Heart right ventricle (tissue), 16 donors: ENCODE data around the gene IFNA21. TPM values are rescaled to one million over a fixed set of nuclear protein-coding genes. Genes with fewer than 3 reads are reported as not detected.

Experiments
- ATAC-seq, 8 donors: fragments of 200-7000 bp; cut with Tn5 transposase; one replicate each; pipeline ENCODE4 v1.9.1; 2020; ENCODE audit warnings: mild to moderate bottlenecking in 8 of 8, moderate library complexity in 8 of 8, moderate number of reproducible peaks in 1 of 8
- DNase-seq, 2 donors: peaks; one replicate each; pipeline ENCODE4 v3.0.0-alpha.2; 2020
- H3K27ac ChIP-seq, 10 donors: fragments of 200-600 bp; sonication (generic) in 2 of 10; one replicate each; pipeline versions ENCODE4 v1.5.0 to v1.8.0; 2020 to 2022; ENCODE audit warnings: mild to moderate bottlenecking in 3 of 10
- H3K27me3 ChIP-seq, 7 donors: fragments of 200-600 bp; one replicate each; pipeline ENCODE4 v1.8.0; 2021 to 2022; ENCODE audit warnings: mild to moderate bottlenecking in 2 of 7
- H3K36me3 ChIP-seq, 9 donors: fragments of 200-600 bp; sonication (generic) in 1 of 9; one replicate each; pipeline versions ENCODE4 v1.5.0 to v1.8.0; 2020 to 2022; ENCODE audit warnings: mild to moderate bottlenecking in 2 of 9
- H3K4me1 ChIP-seq, 9 donors: fragments of 200-600 bp; sonication (generic) in 1 of 9; one replicate each; pipeline versions ENCODE4 v1.5.0 to v1.8.0; 2020 to 2022; ENCODE audit warnings: mild to moderate bottlenecking in 4 of 9
- H3K4me3 ChIP-seq, 10 donors: fragments of 200-600 bp; sonication (generic) in 2 of 10; one replicate each; pipeline versions ENCODE4 v1.5.0 to v1.8.0; 2020 to 2022; ENCODE audit warnings: mild to moderate bottlenecking in 7 of 10, moderate library complexity in 2 of 10
- H3K9me3 ChIP-seq, 11 donors: fragments of 200-600 bp in 10 of 11; sonication (generic) in 2 of 11; one replicate each; pipeline versions ENCODE4 v1.5.0 to v1.8.0; 2013 to 2022; ENCODE audit warnings: mild to moderate bottlenecking in 2 of 11, control low read depth in 1 of 11, moderate library complexity in 1 of 11
- CTCF ChIP-seq, 9 donors: fragments of 200-600 bp; sonication (generic) in 2 of 9; IDR thresholded peaks; one replicate each; pipeline versions ENCODE4 v1.5.0 to v1.8.0; 2021 to 2022; ENCODE audit warnings: antibody characterized with exemption in 9 of 9, mild to moderate bottlenecking in 5 of 9, moderate library complexity in 1 of 9
- WGBS, 2 donors: extraction: QIAGEN DNeasy Blood & Tissue Kit; methylation state at CpG; one replicate each; pipeline ENCODE4 v1.1.7; 2013; ENCODE audit warnings: inconsistent platforms in 1 of 2; 5-methylcytosine and 5-hydroxymethylcytosine counted together
- intact Hi-C, 10 donors: fragments of 100-400 bp; cut with DNase I; formaldehyde crosslinking; loops; one replicate each; pipeline versions ENCODE4 v1.11.1 to v1.14.2; 2022
- polyA plus RNA-seq, 2 donors: library from polyadenylated mRNA; stranded (reverse); fragments of 200-250 nt; gene quantifications; one replicate each; pipeline ENCODE4 v1.2.3, GENCODE V29; 2013
- total RNA-seq, 10 donors: library from RNA; stranded (reverse); fragmentation: NEBNext Ultra II Directional in 3 of 10; extraction: Animal tissue kit (Norgen Biotek cat#: 25700) in 3 of 10; gene quantifications; one replicate each; pipeline versions ENCODE4 v1.2.1 to v1.2.4, GENCODE V29; 2021 to 2023
- donor health status: Arrhythmogenic right ventricular cardiomyopathy.
- donor health status: ischemic (EF 13 %, LVEDD 7.1; RV severe dilation, severe dysfunction).
- donor health status: healthy with polysubstance abuse.
- donor health status: DM: no; HTN: yes; CAD: no.
- donor health status: DM: no; HTN: no; CAD: no.
- donor health status: ischemic (EF 25% LVEDD 6.9; RV normal size, moderate dysfunction).
- donor health status: ischemic (EF 25% LVEDD 5.7; RV mildly dilated, moderate dysfunction).
- donor health status: healthy.
- donor health status: DM: yes; HTN: yes; CAD: no.
- donor health status: Ischemic cardiomyopathy.
- donor health status: ischemic (EF 35%, LVEDD 5.7; RV mildly dilated, moderate dysfunction).
- donor health status: nonischemic (EF 11% LVEDD 7.7; RV severe dilation, severe dysfunction).
- donor health status: DM: yes; HTN: yes; CAD: no.
- donor health status: PGD.
- donor health status: ischemic (EF 29% LVEDD 5.4; RV normal size, mild dysfunction).
- donor health status: nonischemic (EF 23%, LVEDD 6.1; RV moderate dilation, normal function).

The IFNA21 gene
- total and polyA plus RNA-seq, 12 donors: not detected

- Histone ChIP-seq H3K27ac (no peak overlapping the region), H3K4me1 (peaks cover 0 to under 1% (median 0%) of the 10 kb centered on the region in 9 donors), H3K27me3 (no peaks in the 10 kb centered on the region), H3K4me3 (no peak overlapping the region), H3K36me3 (no peaks in the 10 kb centered on the region), H3K9me3 (no peaks in the 10 kb centered on the region)
- DNase-seq (no peak), ATAC-seq (no peak)
- 85 to 89% methylated on average over 2 of the region's 2 CpGs for WGBS, 2 donors
- TF ChIP-seq CTCF (IDR thresholded peaks at IDR 0.05): no peak
- intact Hi-C loops: no loop called here
Measured at GRCh38 chr9:21174671-21175070, 8.2 kb upstream of the IFNA21 start.

GRCh38 chr9:21172156-21172555, 5.7 kb upstream of the IFNA21 start:
- intact Hi-C loops: no loop called here
- TF ChIP-seq CTCF (IDR thresholded peaks at IDR 0.05): no peak

GRCh38 chr9:21171351-21171750, 4.9 kb upstream of the IFNA21 start:
- peaks cover 0 to 3% (median 0%) of the 10 kb centered on the region in 9 donors for H3K4me1 ChIP-seq
- H3K27me3 ChIP-seq: no peaks in the 10 kb centered on the region
- ATAC-seq: no peak
- H3K36me3 ChIP-seq: no peaks in the 10 kb centered on the region
- intact Hi-C loops: no loop called here
- H3K9me3 ChIP-seq: no peaks in the 10 kb centered on the region
- WGBS, 2 donors: 67 to 73% methylated on average over 1 of the region's 1 CpG
- no peak for DNase-seq
- TF ChIP-seq CTCF (IDR thresholded peaks at IDR 0.05): no peak
- no peak overlapping the region for H3K27ac ChIP-seq
- no peak overlapping the region for H3K4me3 ChIP-seq

More at GRCh38 chr9:21172156-21172555, 5.7 kb upstream of the IFNA21 start:
- no peaks in the 10 kb centered on the region for H3K27me3 ChIP-seq
- H3K9me3 ChIP-seq: no peaks in the 10 kb centered on the region
- no peak for DNase-seq
- H3K27ac ChIP-seq: no peak overlapping the region
- ATAC-seq: no peak
- peaks cover 0 to 3% (median 0%) of the 10 kb centered on the region in 9 donors for H3K4me1 ChIP-seq
- no peak overlapping the region for H3K4me3 ChIP-seq
- H3K36me3 ChIP-seq: no peaks in the 10 kb centered on the region
- WGBS, 2 donors: 85 to 93% methylated on average over 3 of the region's 3 CpGs

GRCh38 chr9:21165516-21165915, 944 bp downstream of the IFNA21 start:
- TF ChIP-seq CTCF (IDR thresholded peaks at IDR 0.05): no peak
- no peak for ATAC-seq
- Histone ChIP-seq H3K4me3 (no peak overlapping the region), H3K27ac (no peak overlapping the region), H3K4me1 (peaks cover 0 to 7% (median 0%) of the 10 kb centered on the region in 9 donors), H3K9me3 (peaks cover 0 to 5% (median 0%) of the 10 kb centered on the region in 11 donors), H3K36me3 (no peaks in the 10 kb centered on the region), H3K27me3 (no peaks in the 10 kb centered on the region)
- DNase-seq: no peak
- 88 to 92% methylated on average over 1 of the region's 1 CpG for WGBS, 2 donors
- intact Hi-C loops: loop anchor here in 1 of 10 donors (10.0 kb wide), 1 partner anchor 1489 kb away; no protein-coding TSS in a partner anchor
